K562 (cell line): Measurements from ENCODE around the gene GPR55. TPM values are rescaled to one million over a fixed set of nuclear protein-coding genes. Genes with fewer than 3 reads are reported as not detected.
A peak's percentile ranks its signal among the peaks of the same experiment; 100 is the strongest.

Experiments used
- ATF7 ChIP-seq: fragments of 450-650 bp; IDR thresholded peaks from 2 replicates; pipeline ENCODE4 v1.7.1; 2014; ENCODE audit warnings: mild to moderate bottlenecking, moderate library complexity
- ETV1 ChIP-seq: fragments of 450-650 bp; conservative IDR thresholded peaks from 2 replicates; pipeline ENCODE4 v1.6.1; 2016; ENCODE audit warnings: missing genetic modification characterization, control low read depth, low read depth, missing compliant biosample characterization
- ETV5 ChIP-seq: sonication (generic); formaldehyde crosslinking; IDR thresholded peaks from 2 replicates; pipeline ENCODE4 v1.4.0; 2020; ENCODE audit warnings: low read depth, mild to moderate bottlenecking, missing genetic modification reagents
- HCFC1 ChIP-seq: IDR thresholded peaks from 2 replicates; pipeline ENCODE4 v1.6.1; 2012; ENCODE audit warnings: low read depth, low read length, improper control_type of control experiment
- HOXB6 ChIP-seq: fragments of 250-450 bp; sonication (Bioruptor Pico); IDR thresholded peaks from 2 replicates; pipeline ENCODE4 v1.5.1; 2022; ENCODE audit warnings: mild to moderate bottlenecking, borderline replicate concordance
- L3MBTL2 ChIP-seq: fragments of 450-650 bp; IDR thresholded peaks from 2 replicates; pipeline ENCODE4 v1.6.1; 2016; ENCODE audit warnings: mild to moderate bottlenecking, moderate library complexity
- MAZ ChIP-seq, 2 experiments: fragments of 450-650 bp in 1 of 2; sonication (generic) in 1 of 2; formaldehyde crosslinking; IDR thresholded peaks in 1 of 2; conservative IDR thresholded peaks in 1 of 2; 2 replicates each; pipeline versions ENCODE4 v1.4.0 to v1.5.0; 2020; ENCODE audit warnings: mild to moderate bottlenecking in 1 of 2, missing genetic modification reagents in 1 of 2
- MED1 ChIP-seq: sonication (generic); formaldehyde crosslinking; IDR thresholded peaks from 2 replicates; pipeline ENCODE4 v1.8.1; 2023; ENCODE audit warnings: missing genetic modification reagents, borderline replicate concordance
- NCOA4 ChIP-seq: fragments of 450-650 bp; IDR thresholded peaks from 2 replicates; pipeline ENCODE4 v1.6.1; 2018; ENCODE audit warnings: mild to moderate bottlenecking; ENCODE audit not compliant: partially characterized antibody
- NFIX ChIP-seq: fragments of 250-450 bp; sonication (Bioruptor Pico); IDR thresholded peaks from 2 replicates; pipeline ENCODE4 v1.4.0; 2020; ENCODE audit warnings: low read depth, mild to moderate bottlenecking, moderate library complexity
- PHTF2 ChIP-seq: fragments of 250-450 bp; sonication (Bioruptor Pico); IDR thresholded peaks from 2 replicates; pipeline ENCODE4 v1.5.0; 2021; ENCODE audit warnings: mild to moderate bottlenecking
- PML ChIP-seq: IDR thresholded peaks from 2 replicates; pipeline ENCODE4 v1.6.1; 2012; ENCODE audit warnings: low read length, inconsistent platforms
- POLR2B ChIP-seq: fragments of 450-650 bp; IDR thresholded peaks from 2 replicates; pipeline ENCODE4 v1.6.1; 2018; ENCODE audit warnings: low read depth; ENCODE audit not compliant: partially characterized antibody
- RHOXF2B ChIP-seq: fragments of 250-450 bp; sonication (Bioruptor Pico); conservative IDR thresholded peaks from 2 replicates; pipeline ENCODE4 v1.5.1; 2021
- SMAD3 ChIP-seq: fragments of 450-650 bp; formaldehyde crosslinking; conservative IDR thresholded peaks from 2 replicates; pipeline ENCODE4 v1.4.0; 2020; ENCODE audit warnings: mild to moderate bottlenecking
- SPI1 ChIP-seq: IDR thresholded peaks from 2 replicates; pipeline ENCODE4 v1.6.1; 2011; ENCODE audit warnings: low read depth, low read length, control low read depth, borderline replicate concordance
- SUPT5H ChIP-seq: fragments of 450-650 bp; IDR thresholded peaks from 2 replicates; pipeline ENCODE4 v1.6.1; 2016
- TAF1 ChIP-seq: IDR thresholded peaks from 2 replicates; pipeline ENCODE4 v1.6.1; 2011; ENCODE audit warnings: mild to moderate bottlenecking, low read length, moderate library complexity; ENCODE audit not compliant: insufficient read depth, control insufficient read depth, severe bottlenecking; ENCODE audit errors: extremely low read depth
- ZBTB7A ChIP-seq: IDR thresholded peaks from 2 replicates; pipeline ENCODE4 v1.6.1; 2011; ENCODE audit warnings: low read depth, mild to moderate bottlenecking, low read length, moderate library complexity, borderline replicate concordance; ENCODE audit not compliant: control insufficient read depth
- ZNF431 ChIP-seq: sonication (generic); formaldehyde crosslinking; IDR thresholded peaks from 2 replicates; pipeline ENCODE4 v1.8.0; 2022; ENCODE audit warnings: mild to moderate bottlenecking, missing genetic modification reagents
- ZNF668 ChIP-seq: fragments of 250-450 bp; sonication (Bioruptor Pico); IDR thresholded peaks from 2 replicates; pipeline ENCODE4 v1.8.0; 2022; ENCODE audit warnings: mild to moderate bottlenecking, inconsistent platforms
- polyA plus RNA-seq, 8 experiments: library from polyadenylated mRNA; depleted of rRNA in 4 of 8; stranded (reverse) in 5 of 8; unstranded in 3 of 8; fragments of >200 nt; fragmentation: Nextera tagmentation in 2 of 8; fragmentation: Illumina TruSeq in 1 of 8; extraction: Ambion mirVana in 2 of 8; extraction: Trizol in 1 of 8; gene quantifications; 2 replicates each; pipeline versions ENCODE4 v1.2.1 to v1.2.3, GENCODE V29; 2011 to 2014; ENCODE audit warnings: inconsistent platforms in 1 of 8, missing spikeins in 1 of 8
- total RNA-seq, 7 experiments: library from RNA; depleted of rRNA in 6 of 7; stranded (reverse); fragments of >200 nt in 6 of 7; fragmentation: Illumina TruSeq in 2 of 7; extraction: Trizol in 2 of 7; gene quantifications; 2 replicates each; pipeline versions ENCODE4 v1.2.1 to v1.2.3, GENCODE V29; 2011 to 2021; ENCODE audit warnings: low replicate concordance in 1 of 7
- TF ChIP-seq, protein P1 (sequence below): sonication (generic); formaldehyde crosslinking; IDR thresholded peaks from 2 replicates; pipeline ENCODE4 v1.8.0; 2022; ENCODE audit warnings: missing genetic modification reagents, mild to moderate bottlenecking, moderate library complexity, borderline replicate concordance
- TF ChIP-seq, protein P2 (sequence below): IDR thresholded peaks from 2 replicates; pipeline ENCODE4 v1.6.1; 2011; ENCODE audit warnings: borderline replicate concordance, low read depth, mild to moderate bottlenecking, moderate library complexity, low read length; ENCODE audit not compliant: insufficient read depth, poor library complexity, severe bottlenecking
- TF ChIP-seq, protein P3 (sequence below): fragments of 250-450 bp; sonication (Bioruptor Pico); IDR thresholded peaks from 2 replicates; pipeline ENCODE4 v1.8.0; 2022; ENCODE audit warnings: moderate library complexity, mild to moderate bottlenecking, inconsistent platforms

Gene GPR55
- total and polyA plus RNA-seq, 9 of the 15 experiments (the other 6 are each of a cell fraction or from before 2014, with no cell fraction given): 0.11 to 0.49 (median 0.27) TPM

DNA sequence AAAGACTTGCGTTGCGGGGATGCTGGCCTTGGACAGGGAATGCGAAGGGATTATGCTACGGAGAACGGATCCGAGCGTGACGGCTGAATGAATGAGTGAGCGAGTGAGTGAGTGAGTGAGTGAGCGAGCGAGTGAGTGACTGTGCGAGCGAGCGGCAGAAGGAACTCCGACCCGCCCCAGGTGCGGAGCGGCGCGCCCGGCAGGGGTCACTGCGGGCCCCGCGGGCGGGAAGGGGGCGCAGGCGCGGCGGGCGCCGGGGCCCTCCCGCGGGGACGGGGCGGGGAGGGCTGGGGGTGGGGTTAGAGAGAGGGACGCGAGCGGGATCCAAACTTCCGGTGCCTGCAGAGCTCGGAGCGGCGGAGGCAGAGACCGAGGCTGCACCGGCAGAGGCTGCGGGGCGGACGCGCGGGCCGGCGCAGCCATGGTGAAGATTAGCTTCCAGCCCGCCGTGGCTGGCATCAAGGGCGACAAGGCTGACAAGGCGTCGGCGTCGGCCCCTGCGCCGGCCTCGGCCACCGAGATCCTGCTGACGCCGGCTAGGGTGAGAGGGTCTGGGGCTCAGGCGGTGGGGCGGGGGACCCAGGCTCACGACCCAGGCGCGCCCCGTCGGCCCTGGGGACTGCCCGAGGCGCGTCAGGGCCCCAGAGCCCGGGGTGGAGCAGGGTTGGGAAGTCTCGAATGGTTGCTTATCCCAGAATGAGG is 60.3 kb downstream of the GPR55 start, which contains the start of gene ITM2C (continued):
- TF ChIP-seq SMAD3 (CRISPR knock-in tag): no peak
- TF ChIP-seq SUPT5H: peak; percentile 64
- TF ChIP-seq ZNF668: no peak
- no peak for TF ChIP-seq MED1
- TF ChIP-seq, protein P1, sequence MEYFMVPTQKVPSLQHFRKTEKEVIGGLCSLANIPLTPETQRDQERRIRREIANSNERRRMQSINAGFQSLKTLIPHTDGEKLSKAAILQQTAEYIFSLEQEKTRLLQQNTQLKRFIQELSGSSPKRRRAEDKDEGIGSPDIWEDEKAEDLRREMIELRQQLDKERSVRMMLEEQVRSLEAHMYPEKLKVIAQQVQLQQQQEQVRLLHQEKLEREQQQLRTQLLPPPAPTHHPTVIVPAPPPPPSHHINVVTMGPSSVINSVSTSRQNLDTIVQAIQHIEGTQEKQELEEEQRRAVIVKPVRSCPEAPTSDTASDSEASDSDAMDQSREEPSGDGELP (CRISPR knock-in tag): peak; percentile 18; the same call in 1 of the 2 replicates
- peak; percentile 39; the same call in 1 of the 2 replicates for TF ChIP-seq ZBTB7A
- TF ChIP-seq ETV5: no peak
- TF ChIP-seq RHOXF2B (CRISPR knock-in tag): no peak
- TF ChIP-seq PML: no peak
- TF ChIP-seq ATF7: no peak
- no peak for TF ChIP-seq ZNF431 (CRISPR knock-in tag)
- no peak for TF ChIP-seq SPI1
- TF ChIP-seq MAZ (CRISPR knock-in tag; conservative IDR thresholded peaks at IDR 0.05 in 1 of 2, IDR thresholded peaks at IDR 0.05 in 1 of 2): peak; percentile 54 to 56; a peak in 3 of 4 replicates
- no peak for TF ChIP-seq NCOA4
- peak; percentile 36 for TF ChIP-seq POLR2B
- TF ChIP-seq HCFC1: peak; percentile 30; the same call in 1 of the 2 replicates
- peak; percentile 51 for TF ChIP-seq ETV1 (tag)
- TF ChIP-seq PHTF2 (CRISPR knock-in tag): no peak
- TF ChIP-seq L3MBTL2: no peak
- TF ChIP-seq, protein P2, sequence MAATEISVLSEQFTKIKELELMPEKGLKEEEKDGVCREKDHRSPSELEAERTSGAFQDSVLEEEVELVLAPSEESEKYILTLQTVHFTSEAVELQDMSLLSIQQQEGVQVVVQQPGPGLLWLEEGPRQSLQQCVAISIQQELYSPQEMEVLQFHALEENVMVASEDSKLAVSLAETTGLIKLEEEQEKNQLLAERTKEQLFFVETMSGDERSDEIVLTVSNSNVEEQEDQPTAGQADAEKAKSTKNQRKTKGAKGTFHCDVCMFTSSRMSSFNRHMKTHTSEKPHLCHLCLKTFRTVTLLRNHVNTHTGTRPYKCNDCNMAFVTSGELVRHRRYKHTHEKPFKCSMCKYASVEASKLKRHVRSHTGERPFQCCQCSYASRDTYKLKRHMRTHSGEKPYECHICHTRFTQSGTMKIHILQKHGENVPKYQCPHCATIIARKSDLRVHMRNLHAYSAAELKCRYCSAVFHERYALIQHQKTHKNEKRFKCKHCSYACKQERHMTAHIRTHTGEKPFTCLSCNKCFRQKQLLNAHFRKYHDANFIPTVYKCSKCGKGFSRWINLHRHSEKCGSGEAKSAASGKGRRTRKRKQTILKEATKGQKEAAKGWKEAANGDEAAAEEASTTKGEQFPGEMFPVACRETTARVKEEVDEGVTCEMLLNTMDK: peak; percentile 63
- TF ChIP-seq NFIX: no peak
- TF ChIP-seq HOXB6 (CRISPR knock-in tag): no peak
- TF ChIP-seq, protein P3, sequence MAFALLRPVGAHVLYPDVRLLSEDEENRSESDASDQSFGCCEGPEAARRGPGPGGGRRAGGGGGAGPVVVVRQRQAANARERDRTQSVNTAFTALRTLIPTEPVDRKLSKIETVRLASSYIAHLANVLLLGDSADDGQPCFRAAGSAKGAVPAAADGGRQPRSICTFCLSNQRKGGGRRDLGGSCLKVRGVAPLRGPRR: no peak
- peak; percentile 43 for TF ChIP-seq TAF1
